NT2/D1 (cell line): Measurements from ENCODE around the gene GNG10.
A peak's percentile ranks its signal among the peaks of the same experiment; 100 is the strongest.

Experiments
- DNase-seq: peaks from one replicate; pipeline ENCODE4 v3.0.0-alpha.2; 2011; ENCODE audit warnings: low read depth, low spot score
- H3K27me3 ChIP-seq: 2 replicates; pipeline ENCODE4 v1.6.0; 2011; ENCODE audit warnings: mild to moderate bottlenecking; ENCODE audit not compliant: insufficient read length, insufficient read depth
- H3K36me3 ChIP-seq: 2 replicates; pipeline ENCODE4 v1.6.1; 2011; ENCODE audit warnings: mild to moderate bottlenecking, low read length, mixed read lengths; ENCODE audit not compliant: insufficient read depth, insufficient read length
- H3K4me1 ChIP-seq: 2 replicates; pipeline ENCODE4 v1.5.1; 2011; ENCODE audit not compliant: insufficient read depth, insufficient read length
- H3K4me3 ChIP-seq: 2 replicates; pipeline ENCODE4 v1.5.1; 2011; ENCODE audit warnings: low read depth; ENCODE audit not compliant: insufficient read length
- H3K9ac ChIP-seq: 2 replicates; pipeline ENCODE4 v1.6.0; 2011; ENCODE audit warnings: low read depth; ENCODE audit not compliant: insufficient read length
- H3K9me3 ChIP-seq: 2 replicates; pipeline ENCODE4 v1.5.1; 2011; ENCODE audit warnings: mild to moderate bottlenecking, low read length; ENCODE audit not compliant: insufficient read depth
- SUZ12 ChIP-seq: IDR thresholded peaks from 2 replicates; pipeline ENCODE4 v1.6.1; 2011; ENCODE audit not compliant: insufficient read length, insufficient read depth; ENCODE audit errors: extremely low read depth
- YY1 ChIP-seq: IDR thresholded peaks from 2 replicates; pipeline ENCODE4 v1.6.1; 2011; ENCODE audit not compliant: insufficient read length, insufficient read depth
- ZNF274 ChIP-seq: IDR thresholded peaks from 2 replicates; pipeline ENCODE4 v1.6.1; 2011; ENCODE audit warnings: mild to moderate bottlenecking, low read depth, low read length

The GNG10 gene

DNA sequence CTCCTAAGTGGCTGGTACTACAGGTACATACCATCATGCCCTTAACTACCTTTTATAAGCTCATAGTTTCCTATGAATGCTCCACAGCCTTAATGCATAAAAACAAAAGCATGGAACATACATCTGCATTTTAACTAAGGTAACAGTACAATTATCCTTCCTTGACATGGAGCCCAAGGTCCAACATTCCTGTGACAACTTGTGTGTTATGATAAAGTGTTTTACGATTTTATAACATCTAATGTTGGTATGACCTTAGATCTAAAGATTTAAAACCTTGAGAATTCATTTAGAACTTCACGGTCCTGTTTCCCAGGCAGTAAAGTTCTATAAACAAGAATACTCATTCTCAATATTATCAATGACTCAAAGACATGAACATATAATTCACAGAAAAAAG lies 43.1 kb downstream of the GNG10 start:
- no peak for DNase-seq
- H3K4me3 ChIP-seq, result no peak overlapping the region
- no peaks in the 10 kb centered on the region for H3K27me3 ChIP-seq
- H3K9me3 ChIP-seq, result peaks cover 5% of the 10 kb centered on the region; the same call in 1 of the 2 replicates
- no peaks in the 10 kb centered on the region for H3K36me3 ChIP-seq
- H3K9ac ChIP-seq, result no peak overlapping the region
- no peak for TF ChIP-seq ZNF274
- TF ChIP-seq SUZ12, result no peak
- no peak for TF ChIP-seq YY1
- H3K4me1 ChIP-seq, result no peaks in the 10 kb centered on the region

DNA sequence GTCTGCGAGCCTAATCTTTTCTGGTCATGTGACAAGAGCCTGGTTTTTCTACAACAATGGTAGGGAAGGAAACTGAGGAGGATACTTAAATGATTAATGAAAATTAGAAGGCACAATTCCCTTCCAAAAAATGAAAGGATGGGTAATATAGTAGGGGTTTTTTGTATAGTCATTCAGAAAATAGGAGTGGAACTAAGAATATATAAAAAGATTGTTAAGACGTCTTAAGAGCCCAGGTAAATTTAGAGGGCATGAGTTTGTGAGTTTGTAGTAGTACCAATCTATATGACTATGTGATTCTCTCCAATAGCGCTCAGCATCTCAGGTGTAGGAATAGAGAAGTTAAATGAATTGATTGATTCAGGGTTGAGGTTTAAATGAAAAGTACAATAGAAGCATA lies 50.1 kb downstream of the GNG10 start:
- Histone ChIP-seq H3K4me1 (no peaks in the 10 kb centered on the region), H3K4me3 (no peak overlapping the region), H3K9ac (no peak overlapping the region), H3K36me3 (no peaks in the 10 kb centered on the region), H3K27me3 (no peaks in the 10 kb centered on the region), H3K9me3 (no peaks in the 10 kb centered on the region)
- DNase-seq, result no peak
- TF ChIP-seq YY1, result no peak
- TF ChIP-seq SUZ12, result no peak
- TF ChIP-seq ZNF274, result no peak

DNA sequence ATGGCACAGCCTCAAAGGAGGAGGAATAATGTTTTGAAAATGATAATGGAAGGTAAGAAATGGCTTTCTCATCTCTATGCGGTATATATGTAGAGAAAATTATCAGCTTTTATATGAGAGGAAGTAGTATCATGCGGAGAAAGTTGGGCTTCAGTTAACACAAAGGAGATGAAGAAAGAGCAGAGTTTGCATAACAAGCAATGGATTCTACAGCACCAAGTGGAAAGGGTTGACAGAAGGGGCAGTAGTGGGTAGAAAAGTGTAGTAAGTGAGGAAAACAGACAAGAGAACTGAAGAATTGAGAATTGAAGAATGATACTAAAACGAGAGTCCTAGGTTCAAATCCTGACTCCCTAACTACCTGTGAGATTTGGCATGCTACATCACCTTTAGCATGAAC lies 51.0 kb downstream of the GNG10 start:
- no peak overlapping the region for H3K9ac ChIP-seq
- no peaks in the 10 kb centered on the region for H3K27me3 ChIP-seq
- no peaks in the 10 kb centered on the region for H3K4me1 ChIP-seq
- DNase-seq, result peak; percentile 33
- TF ChIP-seq YY1 (no peak), ZNF274 (no peak), SUZ12 (no peak)
- no peak overlapping the region for H3K4me3 ChIP-seq
- no peaks in the 10 kb centered on the region for H3K36me3 ChIP-seq
- H3K9me3 ChIP-seq, result no peaks in the 10 kb centered on the region

DNA sequence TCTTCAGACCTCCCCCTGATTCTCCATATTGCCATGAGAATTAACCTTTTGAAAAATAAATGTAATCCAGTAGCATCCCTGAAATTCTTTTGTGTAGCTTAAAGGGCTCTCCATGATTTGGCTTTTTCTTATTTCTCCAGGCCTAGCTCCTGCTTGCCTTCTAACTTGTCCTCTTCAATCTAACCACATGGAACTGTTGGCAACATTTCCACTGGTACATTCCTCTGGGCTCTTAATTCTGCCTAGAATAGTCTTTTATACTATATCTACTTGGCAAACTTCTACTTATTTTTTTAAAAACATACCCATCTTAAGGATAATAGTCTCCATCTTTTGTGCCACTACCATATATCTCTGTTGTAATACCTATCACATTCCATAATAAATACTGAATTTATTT lies 54.1 kb downstream of the GNG10 start:
- Histone ChIP-seq H3K36me3 (no peaks in the 10 kb centered on the region), H3K4me3 (no peak overlapping the region), H3K27me3 (no peaks in the 10 kb centered on the region), H3K9ac (no peak overlapping the region), H3K4me1 (no peaks in the 10 kb centered on the region), H3K9me3 (no peaks in the 10 kb centered on the region)
- DNase-seq, result no peak
- TF ChIP-seq ZNF274 (no peak), YY1 (no peak), SUZ12 (no peak)

DNA sequence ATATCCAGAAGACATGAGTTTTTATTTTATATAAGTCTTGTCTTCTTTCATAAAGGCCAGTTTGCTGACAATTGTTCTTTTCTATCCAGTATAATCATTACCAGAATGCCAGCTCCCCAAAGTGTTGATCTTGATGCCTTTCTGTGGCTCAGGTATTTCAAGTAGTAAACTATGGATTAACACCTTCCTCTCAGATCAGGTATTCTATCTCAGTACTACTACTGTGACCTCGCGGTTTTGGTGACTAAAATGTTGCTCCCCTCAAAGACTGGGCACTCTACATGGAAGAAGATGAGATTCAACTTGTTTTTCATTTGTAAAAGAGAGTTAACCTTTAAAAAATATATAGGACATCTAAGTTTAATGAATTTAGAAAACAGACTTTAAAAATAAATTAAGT lies 58.1 kb downstream of the GNG10 start:
- no peaks in the 10 kb centered on the region for H3K36me3 ChIP-seq
- no peak overlapping the region for H3K9ac ChIP-seq
- H3K9me3 ChIP-seq, result no peaks in the 10 kb centered on the region
- TF ChIP-seq SUZ12 (no peak), YY1 (no peak)
- no peak for DNase-seq
- no peaks in the 10 kb centered on the region for H3K4me1 ChIP-seq
- H3K27me3 ChIP-seq, result no peaks in the 10 kb centered on the region
- H3K4me3 ChIP-seq, result no peak overlapping the region
